OCI-LY1 (cell line): ENCODE results near the gene IGFN1.

Experiments
- EZH2 ChIP-seq: fragments of 200-600 bp; sonication (generic), shearing (Covaris generic); IDR thresholded peaks from 2 replicates; pipeline ENCODE4 v1.8.0; 2017; ENCODE audit warnings: borderline replicate concordance, mixed run types, mild to moderate bottlenecking, antibody characterized with exemption, low read length, moderate library complexity, mixed read lengths
- TF ChIP-seq, protein P1 (sequence below): fragments of 200-600 bp; sonication (generic), shearing (Covaris generic); IDR thresholded peaks from 2 replicates; pipeline ENCODE4 v1.5.1; 2017; ENCODE audit warnings: mild to moderate bottlenecking, antibody characterized with exemption, low read length, moderate library complexity, mixed read lengths

DNA sequence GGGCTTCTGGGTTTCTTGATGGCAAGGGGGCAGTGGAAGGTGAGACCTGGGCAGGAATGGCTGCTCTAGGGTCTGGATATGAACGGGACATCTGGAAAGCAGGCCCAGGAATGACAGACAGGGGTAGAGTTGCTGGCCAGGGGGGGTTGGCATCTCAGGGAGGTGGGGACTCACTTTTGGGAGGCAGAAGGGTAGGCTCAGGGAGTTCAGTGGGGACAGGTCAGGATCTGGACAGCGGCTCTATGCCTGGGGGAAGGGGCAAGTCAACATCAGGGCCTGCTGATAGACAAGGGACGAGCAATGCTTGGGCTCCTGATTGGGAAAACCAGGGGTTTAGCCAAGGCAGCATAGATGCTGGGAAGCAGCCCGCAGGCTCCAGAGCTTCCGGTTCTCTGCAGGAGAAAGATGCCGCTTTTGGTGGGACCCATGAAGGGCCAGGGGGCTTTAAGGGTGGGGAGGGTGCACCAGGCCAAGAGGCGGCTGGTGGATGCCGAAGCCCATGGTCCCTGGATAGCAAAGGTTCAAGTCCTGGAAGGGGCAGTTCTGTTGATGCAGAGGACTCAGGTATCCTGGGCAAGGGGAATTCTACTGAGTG, 21.9 kb downstream of the IGFN1 start:
- TF ChIP-seq, protein P1, sequence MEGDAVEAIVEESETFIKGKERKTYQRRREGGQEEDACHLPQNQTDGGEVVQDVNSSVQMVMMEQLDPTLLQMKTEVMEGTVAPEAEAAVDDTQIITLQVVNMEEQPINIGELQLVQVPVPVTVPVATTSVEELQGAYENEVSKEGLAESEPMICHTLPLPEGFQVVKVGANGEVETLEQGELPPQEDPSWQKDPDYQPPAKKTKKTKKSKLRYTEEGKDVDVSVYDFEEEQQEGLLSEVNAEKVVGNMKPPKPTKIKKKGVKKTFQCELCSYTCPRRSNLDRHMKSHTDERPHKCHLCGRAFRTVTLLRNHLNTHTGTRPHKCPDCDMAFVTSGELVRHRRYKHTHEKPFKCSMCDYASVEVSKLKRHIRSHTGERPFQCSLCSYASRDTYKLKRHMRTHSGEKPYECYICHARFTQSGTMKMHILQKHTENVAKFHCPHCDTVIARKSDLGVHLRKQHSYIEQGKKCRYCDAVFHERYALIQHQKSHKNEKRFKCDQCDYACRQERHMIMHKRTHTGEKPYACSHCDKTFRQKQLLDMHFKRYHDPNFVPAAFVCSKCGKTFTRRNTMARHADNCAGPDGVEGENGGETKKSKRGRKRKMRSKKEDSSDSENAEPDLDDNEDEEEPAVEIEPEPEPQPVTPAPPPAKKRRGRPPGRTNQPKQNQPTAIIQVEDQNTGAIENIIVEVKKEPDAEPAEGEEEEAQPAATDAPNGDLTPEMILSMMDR: no peak
- no peak for TF ChIP-seq EZH2
